Measurements from ENCODE around the gene DZIP3.

DNA sequence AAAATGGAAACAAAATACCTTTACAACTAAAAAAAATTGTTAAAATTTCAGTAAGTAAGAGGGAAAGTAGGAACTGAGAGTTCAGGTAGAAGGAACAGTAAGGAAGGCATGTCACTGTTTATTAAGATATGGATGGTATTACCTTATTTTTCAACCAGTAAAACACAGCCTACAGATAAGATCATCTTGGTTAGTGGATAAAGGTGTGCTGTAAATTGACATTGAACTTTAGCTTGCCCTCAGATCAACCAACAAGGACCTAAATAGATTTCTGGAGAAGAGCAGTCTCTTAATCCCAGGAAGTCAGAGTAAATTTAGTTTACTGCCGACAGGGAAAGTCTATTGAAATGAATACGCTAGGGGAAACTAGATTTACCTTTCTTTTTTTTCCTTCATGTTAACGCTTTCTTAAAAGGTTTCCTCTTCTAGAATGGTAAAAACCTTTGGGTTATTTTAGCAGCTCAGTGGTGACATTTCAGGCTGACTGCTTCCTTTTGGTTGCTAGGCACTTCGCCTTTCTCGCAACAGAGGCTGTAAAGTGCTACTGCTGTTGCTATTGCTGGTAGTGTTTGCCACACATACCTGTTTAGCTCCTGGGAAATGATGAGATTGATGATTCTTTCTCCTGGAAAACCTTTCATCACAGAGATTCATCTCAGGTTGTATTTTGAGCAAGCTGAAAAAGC lies 12.9 kb downstream of the DZIP3 start:
- TF ChIP-seq, protein P1, sequence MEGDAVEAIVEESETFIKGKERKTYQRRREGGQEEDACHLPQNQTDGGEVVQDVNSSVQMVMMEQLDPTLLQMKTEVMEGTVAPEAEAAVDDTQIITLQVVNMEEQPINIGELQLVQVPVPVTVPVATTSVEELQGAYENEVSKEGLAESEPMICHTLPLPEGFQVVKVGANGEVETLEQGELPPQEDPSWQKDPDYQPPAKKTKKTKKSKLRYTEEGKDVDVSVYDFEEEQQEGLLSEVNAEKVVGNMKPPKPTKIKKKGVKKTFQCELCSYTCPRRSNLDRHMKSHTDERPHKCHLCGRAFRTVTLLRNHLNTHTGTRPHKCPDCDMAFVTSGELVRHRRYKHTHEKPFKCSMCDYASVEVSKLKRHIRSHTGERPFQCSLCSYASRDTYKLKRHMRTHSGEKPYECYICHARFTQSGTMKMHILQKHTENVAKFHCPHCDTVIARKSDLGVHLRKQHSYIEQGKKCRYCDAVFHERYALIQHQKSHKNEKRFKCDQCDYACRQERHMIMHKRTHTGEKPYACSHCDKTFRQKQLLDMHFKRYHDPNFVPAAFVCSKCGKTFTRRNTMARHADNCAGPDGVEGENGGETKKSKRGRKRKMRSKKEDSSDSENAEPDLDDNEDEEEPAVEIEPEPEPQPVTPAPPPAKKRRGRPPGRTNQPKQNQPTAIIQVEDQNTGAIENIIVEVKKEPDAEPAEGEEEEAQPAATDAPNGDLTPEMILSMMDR (IDR thresholded peaks at IDR 0.05; ENCODE audit: low read depth, low read length) = no peak
- TF ChIP-seq, protein P2, sequence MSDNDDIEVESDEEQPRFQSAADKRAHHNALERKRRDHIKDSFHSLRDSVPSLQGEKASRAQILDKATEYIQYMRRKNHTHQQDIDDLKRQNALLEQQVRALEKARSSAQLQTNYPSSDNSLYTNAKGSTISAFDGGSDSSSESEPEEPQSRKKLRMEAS (IDR thresholded peaks at IDR 0.05; ENCODE audit: low read depth, low read length) = no peak
- TF ChIP-seq POLR2A (IDR thresholded peaks at IDR 0.05; ENCODE audit: extremely low read depth, insufficient read length) (no peak), MYC (IDR thresholded peaks at IDR 0.05; ENCODE audit: low read depth, low read length) (no peak)
